Endothelial cell of hepatic sinusoid (primary cell): ENCODE results near the gene HLF.

Experiments
- in situ Hi-C: cut with HindIII; loops from 2 replicates; pipeline ENCODE4 v1.10.0; 2017; ENCODE audit warnings: low sequenced_read_pairs

HLF gene

GRCh38 chr17:55344514-55344997 is 79.8 kb downstream of the HLF start:
- in situ Hi-C loops: no loop called here

GRCh38 chr17:55345132-55345531 is 80.4 kb downstream of the HLF start:
- in situ Hi-C loops: no loop called here

DNA sequence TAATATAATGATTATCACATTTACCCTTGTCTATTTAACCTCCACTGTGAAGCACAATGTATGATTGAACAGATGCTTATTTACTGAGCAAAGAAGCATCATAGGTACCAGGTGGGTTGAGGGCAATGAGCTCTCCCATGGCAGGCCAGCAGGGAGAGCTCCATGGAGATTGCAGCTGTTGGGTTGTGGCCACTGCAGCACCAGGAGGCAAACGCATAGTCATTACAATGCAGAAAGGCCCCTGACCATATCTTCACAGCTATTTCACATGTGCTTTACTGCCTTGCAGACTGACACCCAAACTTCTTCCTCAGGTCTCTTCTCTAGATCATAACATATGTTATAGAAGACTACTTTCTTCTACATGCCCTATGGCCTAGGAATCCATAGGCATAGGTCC is 81.9 kb downstream of the HLF start:
- in situ Hi-C loops: no loop called here

GRCh38 chr17:55347341-55347740 is 82.6 kb downstream of the HLF start:
- in situ Hi-C loops: no loop called here

DNA sequence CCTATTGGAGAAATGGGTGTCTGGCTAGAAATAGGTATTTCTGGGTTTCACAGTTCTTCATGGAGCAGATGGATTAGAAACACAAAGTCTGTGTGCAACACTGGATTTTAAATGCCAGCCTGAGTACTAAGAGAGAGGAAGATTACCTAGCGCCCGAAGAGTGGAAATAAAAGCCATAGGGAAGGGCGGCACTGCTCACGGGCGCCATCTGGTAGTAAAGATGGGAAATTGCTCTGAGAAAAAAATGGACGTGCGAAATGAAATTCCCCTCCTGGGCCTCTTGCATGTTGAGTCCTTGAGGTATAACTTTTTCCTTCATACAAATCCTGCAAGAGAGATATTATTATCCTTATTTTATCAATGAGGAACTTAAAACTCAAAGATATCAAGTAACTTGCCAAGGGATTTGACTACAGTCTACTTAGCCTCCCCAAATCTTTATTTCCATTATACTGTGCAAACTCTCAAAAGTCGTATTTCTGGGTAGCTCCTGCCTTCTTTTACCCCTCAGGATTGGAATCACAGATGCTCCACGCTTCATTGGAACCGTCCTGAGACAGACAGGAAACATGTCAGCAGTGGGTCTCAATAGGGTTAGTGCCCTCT is 84.1 kb downstream of the HLF start:
- in situ Hi-C loops: no loop called here

DNA sequence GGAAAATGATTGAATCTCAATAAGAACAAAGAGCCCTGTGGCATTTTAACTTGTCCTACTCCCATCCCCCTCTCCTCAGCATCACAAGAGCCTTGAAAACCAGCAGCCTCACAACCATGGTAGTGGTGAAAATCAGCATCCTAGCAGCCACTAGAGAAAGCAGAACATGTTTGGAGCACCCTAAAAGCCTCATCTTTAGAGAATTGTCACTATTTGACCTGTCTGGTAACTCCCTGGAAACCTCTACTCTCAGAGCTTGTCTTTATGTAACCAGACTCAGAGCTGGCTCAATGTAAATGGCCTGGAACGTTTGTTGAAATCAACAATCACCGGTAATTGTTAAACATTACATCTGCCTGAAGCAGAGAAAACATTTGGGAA is 86.1 kb downstream of the HLF start:
- in situ Hi-C loops: no loop called here

- in situ Hi-C loops: no loop called here
Observed at GRCh38 chr17:55351226-55351625, 86.5 kb downstream of the HLF start.

GRCh38 chr17:55354010-55354409 is 89.2 kb downstream of the HLF start:
- in situ Hi-C loops: no loop called here

- in situ Hi-C loops: loop anchor here (5.0 kb wide), 2 partner anchors 143 to 157 kb away; partner anchors contain the start of gene SMIM36
Observed at GRCh38 chr17:55354941-55355340, 90.2 kb downstream of the HLF start.

DNA sequence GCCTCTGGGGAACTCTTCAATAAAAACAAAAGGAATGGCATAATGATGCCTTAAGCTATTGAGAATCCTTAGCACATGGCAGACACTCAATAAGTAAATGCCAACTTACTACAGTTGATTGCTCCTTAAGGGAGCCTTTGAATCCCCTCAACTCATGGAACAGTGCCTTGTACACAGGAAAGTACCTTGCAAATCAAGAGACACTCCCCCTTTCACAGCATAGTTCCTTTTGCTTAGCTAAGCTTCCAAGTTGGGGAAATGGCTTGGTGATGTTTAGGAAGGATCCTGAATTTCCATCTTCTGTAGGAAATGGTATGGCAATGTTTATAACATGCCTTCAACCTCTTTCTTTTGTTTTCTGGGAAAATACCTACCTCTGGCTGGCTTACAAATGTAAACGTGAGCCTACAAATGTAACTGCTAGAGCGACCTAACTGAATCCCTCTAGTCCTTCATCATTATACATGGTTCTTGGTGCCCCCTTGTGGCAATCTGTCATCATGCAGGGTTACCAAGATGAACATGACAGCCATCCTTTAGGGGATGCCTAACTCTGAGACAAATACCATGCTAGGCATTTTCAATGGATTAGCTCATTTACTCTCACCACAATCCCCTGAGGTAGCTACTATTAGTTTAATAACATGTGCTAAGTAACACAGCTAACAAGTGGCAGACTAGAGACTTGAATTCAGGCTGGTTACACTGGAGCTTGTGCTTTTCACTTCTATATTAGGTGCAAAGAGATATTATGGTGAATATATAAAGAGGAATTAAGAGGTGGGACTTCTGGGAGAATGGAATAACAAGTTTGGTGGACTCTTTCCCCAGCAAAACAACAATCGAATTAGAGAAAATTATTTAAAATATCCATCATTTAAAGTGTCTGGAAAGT is 91.9 kb downstream of the HLF start:
- in situ Hi-C loops: loop anchor here (5.0 kb wide), 2 partner anchors 144 to 156 kb away; partner anchors contain the start of gene SMIM36

- in situ Hi-C loops: no loop called here
Observed at GRCh38 chr17:55360971-55361370, 96.2 kb downstream of the HLF start.

DNA sequence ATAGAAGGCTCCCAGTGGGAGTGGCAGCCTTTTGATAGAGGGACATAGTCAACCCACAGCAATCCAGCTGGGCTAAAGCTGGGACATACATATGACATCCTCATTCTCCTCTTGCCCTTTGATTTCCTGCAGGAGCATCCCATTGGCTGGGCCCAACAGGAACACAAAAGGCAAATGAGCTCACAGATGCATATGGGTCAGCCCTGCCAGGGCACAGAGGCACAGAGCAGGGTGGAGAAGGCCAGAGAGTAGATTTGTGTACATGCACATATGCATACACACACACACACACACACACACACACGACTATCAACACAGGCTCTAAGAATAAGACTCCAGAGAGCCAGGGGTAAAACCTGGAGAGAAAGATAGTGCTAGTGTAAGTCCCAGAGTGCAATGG is 98.3 kb downstream of the HLF start:
- in situ Hi-C loops: no loop called here

- in situ Hi-C loops: loop anchor here (5.0 kb wide), 1 partner anchor 76 kb away; no protein-coding TSS in a partner anchor
Observed at GRCh38 chr17:55366020-55366481, 101.3 kb downstream of the HLF start.

DNA sequence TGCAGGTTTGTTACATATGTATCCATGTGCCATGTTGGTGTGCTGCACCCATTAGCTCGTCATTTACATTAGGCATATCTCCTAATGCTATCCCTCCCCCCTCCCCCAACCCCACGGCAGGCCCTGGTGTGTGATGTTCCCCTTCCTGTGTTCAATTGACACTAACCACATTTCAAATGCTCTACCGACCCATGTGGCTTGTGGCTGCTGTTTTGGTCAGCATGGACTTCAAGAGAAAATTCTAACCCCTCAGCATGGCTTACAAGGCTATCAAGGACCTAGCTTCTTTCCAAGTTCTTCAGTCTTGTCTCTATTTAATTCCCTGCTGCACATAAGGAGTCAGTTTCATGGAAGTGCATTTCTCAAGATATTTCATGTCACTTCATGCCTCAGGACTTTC is 103.9 kb downstream of the HLF start:
- in situ Hi-C loops: loop anchor here (5.0 kb wide), 1 partner anchor 74 kb away; no protein-coding TSS in a partner anchor
